T-helper 1 cell (primary cell): ENCODE data around the gene HSPD1.

Source experiments
- DNase-seq, 5 donors: peaks; one replicate each; pipeline ENCODE4 v3.0.0-alpha.2; 2012 to 2020
- total RNA-seq, 4 donors: gene quantifications; one replicate each; lab custom pipeline; 2026; lab: John Stamatoyannopoulos, UW

HSPD1 gene
- 320 to 762 (median 467) reads per million in 4 donors for total RNA-seq

GRCh38 chr2:197499594-197500502 lies at the start of gene HSPD1, which contains the start of gene HSPE1:
TSS of gene HSPD1 (minus strand) at chr2:197499840. CDS start at chr2:197498848, 992 bp downstream.
TSS of gene HSPE1 (plus strand) at chr2:197500379. CDS start at chr2:197500437, 58 bp downstream.
- peak; percentile 96 to 99 (median 98) for DNase-seq

- DNase-seq = no peak
Observed at GRCh38 chr2:197548582-197548981, 48.9 kb upstream of the HSPD1 start.

- no peak for DNase-seq
Observed at GRCh38 chr2:197547163-197547900, 47.7 kb upstream of the HSPD1 start.

GRCh38 chr2:197543206-197543605 lies 43.6 kb upstream of the HSPD1 start:
- no peak for DNase-seq

- DNase-seq = no peak
Observed at GRCh38 chr2:197539734-197540133, 40.1 kb upstream of the HSPD1 start.

- DNase-seq = no peak
Observed at GRCh38 chr2:197538412-197538811, 38.8 kb upstream of the HSPD1 start.

GRCh38 chr2:197517150-197517549 lies 17.5 kb upstream of the HSPD1 start:
- DNase-seq = no peak

GRCh38 chr2:197516393-197516761 lies 16.7 kb upstream of the HSPD1 start:
- peak in 3 of 5 donors; percentile 18 to 27 (median 24) for DNase-seq

GRCh38 chr2:197515739-197516392 lies 16.2 kb upstream of the HSPD1 start, which contains the start of gene MOB4:
TSS of gene MOB4 (plus strand) at chr2:197516066. CDS start at chr2:197516087, 21 bp downstream.
- peak; percentile 88 to 97 (median 90) for DNase-seq

GRCh38 chr2:197515315-197515738 lies 15.7 kb upstream of the HSPD1 start:
- peak in 1 of 5 donors; percentile 37 for DNase-seq

- peak in 1 of 5 donors; percentile 21 for DNase-seq
Observed at GRCh38 chr2:197514754-197515153, 15.1 kb upstream of the HSPD1 start.

- no peak for DNase-seq
Observed at GRCh38 chr2:197513915-197514314, 14.3 kb upstream of the HSPD1 start.

GRCh38 chr2:197506658-197507057 lies 7.0 kb upstream of the HSPD1 start:
- DNase-seq = no peak

- DNase-seq = no peak
Observed at GRCh38 chr2:197504512-197504911, 4.9 kb upstream of the HSPD1 start.

- no peak for DNase-seq
Observed at GRCh38 chr2:197504000-197504399, 4.4 kb upstream of the HSPD1 start.

GRCh38 chr2:197502685-197503084 lies 3.0 kb upstream of the HSPD1 start:
- no peak for DNase-seq

GRCh38 chr2:197502201-197502600 lies 2.6 kb upstream of the HSPD1 start:
- DNase-seq = no peak

- DNase-seq = no peak
Observed at GRCh38 chr2:197500503-197501131, 977 bp upstream of the HSPD1 start.

- DNase-seq = peak; percentile 29 to 74 (median 36)
Observed at GRCh38 chr2:197498937-197499593, 575 bp downstream of the HSPD1 start.

- no peak for DNase-seq
Observed at GRCh38 chr2:197498235-197498936, 1.3 kb downstream of the HSPD1 start.

- no peak for DNase-seq
Observed at GRCh38 chr2:197497326-197497725, 2.3 kb downstream of the HSPD1 start.
